Lung (tissue), 12 donors: Measurements from ENCODE around the gene G6PC2. TPM values are rescaled to one million over a fixed set of nuclear protein-coding genes. Genes with fewer than 3 reads are reported as not detected.

Experiments used
- ATAC-seq: fragments of 200-7000 bp; cut with Tn5 transposase; one replicate; pipeline ENCODE4 v1.9.1; 2020; ENCODE audit warnings: moderate number of reproducible peaks; ENCODE audit not compliant: insufficient read depth, low FRiP score
- DNase-seq, 3 donors: peaks; one replicate each; pipeline ENCODE4 v3.0.0-alpha.2; 2013 to 2017
- H3K27ac ChIP-seq, 2 donors: one replicate each; pipeline ENCODE4 v1.5.1; 2013; ENCODE audit warnings: mild to moderate bottlenecking in 2 of 2, moderate library complexity in 2 of 2, control low read depth in 1 of 2, inconsistent platforms in 1 of 2, low read depth in 1 of 2, low read length in 1 of 2
- H3K27me3 ChIP-seq, 3 donors: one replicate each; pipeline ENCODE4 v1.5.1; 2013; ENCODE audit warnings: low read length in 2 of 3; ENCODE audit not compliant: control insufficient read depth in 3 of 3, insufficient read depth in 3 of 3
- H3K36me3 ChIP-seq, 4 donors: one replicate each; pipeline ENCODE4 v1.5.1; 2013; ENCODE audit warnings: low read length in 4 of 4, mild to moderate bottlenecking in 1 of 4, moderate library complexity in 1 of 4; ENCODE audit not compliant: control insufficient read depth in 4 of 4, insufficient read depth in 4 of 4
- H3K4me1 ChIP-seq, 5 donors: one replicate each; pipeline ENCODE4 v1.5.1; 2013; ENCODE audit warnings: low read length in 5 of 5, mild to moderate bottlenecking in 2 of 5, moderate library complexity in 1 of 5; ENCODE audit not compliant: control insufficient read depth in 5 of 5, insufficient read depth in 5 of 5
- H3K4me3 ChIP-seq: one replicate; pipeline ENCODE4 v1.5.1; 2013; ENCODE audit warnings: mild to moderate bottlenecking, control low read depth, moderate library complexity
- H3K9ac ChIP-seq, 2 donors: one replicate each; pipeline ENCODE4 v1.5.1; 2013; ENCODE audit warnings: low read length in 2 of 2, control low read depth in 1 of 2; ENCODE audit not compliant: insufficient read depth in 1 of 2
- H3K9me3 ChIP-seq, 4 donors: one replicate each; pipeline ENCODE4 v1.5.1; 2013; ENCODE audit warnings: low read length in 3 of 4, mild to moderate bottlenecking in 1 of 4, moderate library complexity in 1 of 4; ENCODE audit not compliant: control insufficient read depth in 4 of 4, insufficient read depth in 3 of 4
- CTCF ChIP-seq: IDR thresholded peaks from 2 replicates; pipeline ENCODE4 v1.5.1; 2012; ENCODE audit warnings: mild to moderate bottlenecking; ENCODE audit errors: control extremely low read depth, extremely low read depth
- WGBS, 2 donors: extraction: QIAGEN DNeasy Blood & Tissue Kit; methylation state at CpG; one replicate each; pipeline ENCODE4 v1.1.7; 2013; 5-methylcytosine and 5-hydroxymethylcytosine counted together
- polyA plus RNA-seq, 2 donors: library from polyadenylated mRNA; stranded (reverse); fragments of 200-250 nt; gene quantifications; one replicate each; pipeline ENCODE4 v1.2.1, GENCODE V29; 2013
- total RNA-seq, 2 donors: library from RNA; depleted of rRNA in 1 of 2; stranded (reverse); fragments of >200 nt in 1 of 2; gene quantifications; one replicate each; pipeline ENCODE4 v1.2.1, GENCODE V29; 2014 to 2021
- donor health status: control.
- donor health status: control.
- donor health status: Bipolar disorder and iron deficiency.
- donor health status: healthy.
- donor health status: DM: yes; HTN: yes; CAD: no.

The G6PC2 gene
- total and polyA plus RNA-seq, 4 donors = 0.01 to 0.37 (median 0.08) TPM; not detected in 1

- Histone ChIP-seq H3K9me3 (no peaks in the 10 kb centered on the region), H3K36me3 (no peaks in the 10 kb centered on the region), H3K4me1 (no peaks in the 10 kb centered on the region), H3K9ac (no peak overlapping the region), H3K4me3 (no peak overlapping the region), H3K27me3 (peaks cover 0 to 2% (median 0%) of the 10 kb centered on the region in 3 donors), H3K27ac (no peak overlapping the region)
- TF ChIP-seq CTCF = no peak
- DNase-seq = no peak
- ATAC-seq = no peak
- 96 to 98% methylated on average over 1 of the region's 1 CpG for WGBS, 2 donors
Observed at GRCh38 chr2:168949324-168949723, 48.2 kb downstream of the G6PC2 start.

- ATAC-seq (no peak), DNase-seq (no peak)
- no peak for TF ChIP-seq CTCF
- Histone ChIP-seq H3K9ac (no peak overlapping the region), H3K36me3 (no peaks in the 10 kb centered on the region), H3K4me1 (no peaks in the 10 kb centered on the region), H3K27me3 (no peaks in the 10 kb centered on the region), H3K4me3 (no peak overlapping the region), H3K27ac (no peak overlapping the region), H3K9me3 (no peaks in the 10 kb centered on the region)
- WGBS, 2 donors = 87 to 95% methylated on average over 1 of the region's 1 CpG
Observed at GRCh38 chr2:168951871-168952270, 50.8 kb downstream of the G6PC2 start.

GRCh38 chr2:168952424-168952823 lies 51.3 kb downstream of the G6PC2 start:
- no peaks in the 10 kb centered on the region for H3K36me3 ChIP-seq
- 82 to 91% methylated on average over 1 of the region's 1 CpG for WGBS, 2 donors
- no peak overlapping the region for H3K9ac ChIP-seq
- H3K27ac ChIP-seq = no peak overlapping the region
- ATAC-seq (no peak), DNase-seq (no peak)
- TF ChIP-seq CTCF = no peak
- H3K9me3 ChIP-seq = no peaks in the 10 kb centered on the region
- no peak overlapping the region for H3K4me3 ChIP-seq
- no peaks in the 10 kb centered on the region for H3K4me1 ChIP-seq
- no peaks in the 10 kb centered on the region for H3K27me3 ChIP-seq

GRCh38 chr2:168954256-168954655 lies 53.2 kb downstream of the G6PC2 start:
- H3K4me3 ChIP-seq = no peak overlapping the region
- TF ChIP-seq CTCF = no peak
- DNase-seq (no peak), ATAC-seq (no peak)
- no peaks in the 10 kb centered on the region for H3K4me1 ChIP-seq
- no peaks in the 10 kb centered on the region for H3K9me3 ChIP-seq
- no peaks in the 10 kb centered on the region for H3K36me3 ChIP-seq
- no peaks in the 10 kb centered on the region for H3K27me3 ChIP-seq
- H3K9ac ChIP-seq = no peak overlapping the region
- no peak overlapping the region for H3K27ac ChIP-seq
